Tibial nerve (tissue), 4 donors: ENCODE data around the gene TUFM. TPM values are rescaled to one million over a fixed set of nuclear protein-coding genes. Genes with fewer than 3 reads are reported as not detected.

ENCODE experiments used
- DNase-seq, 2 donors: peaks; one replicate each; pipeline ENCODE4 v3.0.0-alpha.2; 2019; ENCODE audit warnings: low spot score in 2 of 2
- H3K27ac ChIP-seq, 4 donors: fragments of 200-600 bp; sonication (generic) in 3 of 4; one replicate each; pipeline ENCODE4 v1.5.1; 2017 to 2019; ENCODE audit warnings: mild to moderate bottlenecking in 1 of 4
- H3K27me3 ChIP-seq, 2 donors: fragments of 200-600 bp; sonication (generic) in 1 of 2; one replicate each; pipeline versions ENCODE4 v1.5.1 to v1.6.0; 2017 to 2019
- H3K36me3 ChIP-seq, 3 donors: fragments of 200-600 bp; sonication (generic); one replicate each; pipeline ENCODE4 v1.5.1; 2018 to 2019
- H3K4me1 ChIP-seq, 4 donors: fragments of 200-600 bp; sonication (generic) in 3 of 4; one replicate each; pipeline ENCODE4 v1.5.1; 2017 to 2019
- H3K4me3 ChIP-seq, 4 donors: fragments of 200-600 bp; sonication (generic) in 3 of 4; one replicate each; pipeline ENCODE4 v1.5.1; 2017 to 2019; ENCODE audit warnings: mild to moderate bottlenecking in 1 of 4, moderate library complexity in 1 of 4
- H3K9me3 ChIP-seq, 4 donors: fragments of 200-600 bp; sonication (generic) in 3 of 4; one replicate each; pipeline ENCODE4 v1.5.1; 2017 to 2019
- CTCF ChIP-seq, 5 experiments: fragments of 200-600 bp in 3 of 5; fragments of 450-650 bp in 2 of 5; sonication (generic) in 3 of 5; IDR thresholded peaks; one replicate each; pipeline ENCODE4 v1.5.1; 2016 to 2019; ENCODE audit warnings: antibody characterized with exemption in 5 of 5, mild to moderate bottlenecking in 3 of 5, moderate library complexity in 2 of 5
- EP300 ChIP-seq, 2 donors: sonication (generic); formaldehyde crosslinking; IDR thresholded peaks; one replicate each; pipeline ENCODE4 v1.6.1; 2017; ENCODE audit warnings: antibody characterized with exemption in 2 of 2, mild to moderate bottlenecking in 1 of 2
- POLR2A ChIP-seq, 2 donors: fragments of 450-650 bp; IDR thresholded peaks; one replicate each; pipeline ENCODE4 v1.6.1; 2017; ENCODE audit warnings: antibody characterized with exemption in 2 of 2, mild to moderate bottlenecking in 2 of 2, moderate library complexity in 2 of 2
- WGBS, 2 donors: methylation state at CpG; one replicate each; pipeline ENCODE4 v1.1.5; 2018; 5-methylcytosine and 5-hydroxymethylcytosine counted together
- total RNA-seq, 4 donors: library from RNA; depleted of rRNA; stranded (reverse); fragments of >200 nt; gene quantifications; one replicate each; pipeline ENCODE4 v1.1.0, GENCODE V29; 2016

Gene TUFM
- total RNA-seq, 4 donors from 2014 or later = 88.1 to 136 (median 116) TPM

GRCh38 chr16:28834873-28835863 is 11.0 kb downstream of the TUFM start:
- Histone ChIP-seq H3K36me3 (peaks cover 14 to 81% (median 56%) of the 10 kb centered on the region in 3 donors), H3K27ac (no peak overlapping the region), H3K9me3 (no peaks in the 10 kb centered on the region), H3K27me3 (no peaks in the 10 kb centered on the region), H3K4me1 (no peaks in the 10 kb centered on the region), H3K4me3 (no peak overlapping the region)
- WGBS, 2 donors = 88 to 91% methylated on average over 25 of the region's 25 CpGs
- DNase-seq = no peak
- TF ChIP-seq CTCF (IDR thresholded peaks at IDR 0.05) (no peak), POLR2A (IDR thresholded peaks at IDR 0.05) (no peak), EP300 (IDR thresholded peaks at IDR 0.05) (no peak)

- no peaks in the 10 kb centered on the region for H3K4me1 ChIP-seq
- DNase-seq = no peak
- TF ChIP-seq POLR2A (IDR thresholded peaks at IDR 0.05) (no peak), CTCF (IDR thresholded peaks at IDR 0.05) (no peak), EP300 (IDR thresholded peaks at IDR 0.05) (no peak)
- no peak overlapping the region for H3K4me3 ChIP-seq
- peaks cover 14 to 89% (median 62%) of the 10 kb centered on the region in 3 donors for H3K36me3 ChIP-seq
- WGBS, 2 donors = 91 to 95% methylated on average over 12 to 14 of the region's 14 CpGs
- H3K9me3 ChIP-seq = no peaks in the 10 kb centered on the region
- H3K27me3 ChIP-seq = no peaks in the 10 kb centered on the region
- H3K27ac ChIP-seq = no peak overlapping the region
Measured at GRCh38 chr16:28834349-28834748, 11.8 kb downstream of the TUFM start.

GRCh38 chr16:28830531-28830930 is 15.6 kb downstream of the TUFM start:
- Histone ChIP-seq H3K9me3 (no peaks in the 10 kb centered on the region), H3K27me3 (no peaks in the 10 kb centered on the region), H3K4me3 (no peak overlapping the region), H3K36me3 (peaks cover 19 to 100% (median 63%) of the 10 kb centered on the region in 3 donors), H3K4me1 (peaks cover 0 to 11% (median under 1%) of the 10 kb centered on the region in 4 donors), H3K27ac (no peak overlapping the region)
- DNase-seq = no peak
- TF ChIP-seq CTCF (IDR thresholded peaks at IDR 0.05) (no peak), POLR2A (IDR thresholded peaks at IDR 0.05) (no peak), EP300 (IDR thresholded peaks at IDR 0.05) (no peak)
- WGBS, 2 donors = 86 to 89% methylated on average over 13 of the region's 13 CpGs

- 91 to 93% methylated on average over 13 of the region's 13 CpGs for whole genome bisulfite sequencing, 2 donors
- Histone ChIP-seq H3K4me1 (peaks cover 0 to 19% (median 9%) of the 10 kb centered on the region in 4 donors), H3K27me3 (no peaks in the 10 kb centered on the region), H3K9me3 (no peaks in the 10 kb centered on the region), H3K4me3 (no peak overlapping the region), H3K36me3 (peaks cover 19 to 95% (median 55%) of the 10 kb centered on the region in 3 donors), H3K27ac (no peak overlapping the region)
- TF ChIP-seq CTCF (IDR thresholded peaks at IDR 0.05) (no peak), POLR2A (IDR thresholded peaks at IDR 0.05) (no peak), EP300 (IDR thresholded peaks at IDR 0.05) (no peak)
- no peak for DNase-seq
Measured at GRCh38 chr16:28829747-28830146, 16.4 kb downstream of the TUFM start.

- no peak overlapping the region for H3K4me3 ChIP-seq
- TF ChIP-seq POLR2A (IDR thresholded peaks at IDR 0.05) (no peak), EP300 (IDR thresholded peaks at IDR 0.05) (no peak), CTCF (IDR thresholded peaks at IDR 0.05) (no peak)
- no peak for DNase-seq
- no peaks in the 10 kb centered on the region for H3K9me3 ChIP-seq
- peaks cover 0 to 34% (median 12%) of the 10 kb centered on the region in 4 donors for H3K4me1 ChIP-seq
- H3K27me3 ChIP-seq = no peaks in the 10 kb centered on the region
- WGBS, 2 donors = 64 to 67% methylated on average over 6 of the region's 6 CpGs
- no peak overlapping the region for H3K27ac ChIP-seq
- peaks cover 5 to 59% (median 26%) of the 10 kb centered on the region in 3 donors for H3K36me3 ChIP-seq
Measured at GRCh38 chr16:28826141-28826540, 20.0 kb downstream of the TUFM start.
